K562 (cell line): ENCODE data around the gene ZNF143. TPM values are rescaled to one million over a fixed set of nuclear protein-coding genes. Genes with fewer than 3 reads are reported as not detected.

Source experiments
- CBX1 ChIP-seq: sonication (generic); IDR thresholded peaks from 2 replicates; pipeline ENCODE4 v1.6.1; 2016; ENCODE audit warnings: antibody characterized with exemption, low read depth, mild to moderate bottlenecking
- CBX5 ChIP-seq: IDR thresholded peaks from 2 replicates; pipeline ENCODE4 v1.6.1; 2014; ENCODE audit warnings: low read depth, borderline replicate concordance
- DPF2 ChIP-seq: fragments of 450-650 bp; IDR thresholded peaks from 2 replicates; pipeline ENCODE4 v1.6.1; 2016
- E2F6 ChIP-seq, 2 experiments: IDR thresholded peaks; 2 replicates each; pipeline ENCODE4 v1.6.1; 2011; ENCODE audit warnings: borderline replicate concordance in 1 of 2, control low read depth in 1 of 2, low read depth in 1 of 2, low read length in 1 of 2, mild to moderate bottlenecking in 1 of 2, mixed read lengths in 1 of 2, moderate library complexity in 1 of 2; ENCODE audit not compliant: insufficient read depth in 1 of 2, insufficient read length in 1 of 2, poor library complexity in 1 of 2, severe bottlenecking in 1 of 2; ENCODE audit errors: extremely low read depth in 1 of 2
- HDAC3 ChIP-seq: fragments of 450-650 bp; IDR thresholded peaks from 2 replicates; pipeline ENCODE4 v1.6.1; 2018; ENCODE audit warnings: borderline replicate concordance, mild to moderate bottlenecking, moderate library complexity; ENCODE audit not compliant: partially characterized antibody
- HES1 ChIP-seq: fragments of 450-650 bp; IDR thresholded peaks from 2 replicates; pipeline ENCODE4 v1.6.1; 2016; ENCODE audit warnings: low read depth, mild to moderate bottlenecking, moderate library complexity
- HMGN3 ChIP-seq: IDR thresholded peaks from 2 replicates; pipeline ENCODE4 v1.6.1; 2011; ENCODE audit warnings: borderline replicate concordance, low read depth, mild to moderate bottlenecking, mixed read lengths, low read length; ENCODE audit not compliant: insufficient read length; ENCODE audit errors: extremely low read depth
- HOMEZ ChIP-seq: fragments of 250-450 bp; sonication (Bioruptor Pico); IDR thresholded peaks from 2 replicates; pipeline ENCODE4 v1.4.0; 2020; ENCODE audit warnings: mild to moderate bottlenecking, moderate library complexity
- MAFF ChIP-seq: IDR thresholded peaks from 2 replicates; pipeline ENCODE4 v1.6.1; 2012; ENCODE audit warnings: low read length, improper control_type of control experiment
- NCOA2 ChIP-seq, 2 experiments: fragments of 450-650 bp; IDR thresholded peaks; 2 replicates each; pipeline ENCODE4 v1.6.1; 2018; ENCODE audit warnings: mild to moderate bottlenecking in 2 of 2, moderate library complexity in 1 of 2; ENCODE audit not compliant: partially characterized antibody in 2 of 2
- NFIC ChIP-seq: fragments of 450-650 bp; IDR thresholded peaks from 2 replicates; pipeline ENCODE4 v1.6.1; 2017; ENCODE audit warnings: mild to moderate bottlenecking, inconsistent platforms
- PPARD ChIP-seq: fragments of 250-450 bp; sonication (Bioruptor Pico); IDR thresholded peaks from 2 replicates; pipeline ENCODE4 v1.8.0; 2022; ENCODE audit warnings: inconsistent platforms, mild to moderate bottlenecking, moderate library complexity
- SIN3A ChIP-seq, 2 experiments: fragments of 150-350 bp in 1 of 2; IDR thresholded peaks; 2 replicates each; pipeline ENCODE4 v1.6.1; 2011 to 2016; ENCODE audit warnings: borderline replicate concordance in 2 of 2, low read depth in 2 of 2, low read length in 2 of 2, mild to moderate bottlenecking in 2 of 2, moderate library complexity in 2 of 2; ENCODE audit not compliant: control insufficient read depth in 1 of 2
- SNIP1 ChIP-seq: fragments of 450-650 bp; IDR thresholded peaks from 2 replicates; pipeline ENCODE4 v1.7.1; 2017; ENCODE audit warnings: low read depth, mild to moderate bottlenecking
- TSHZ1 ChIP-seq: fragments of 250-450 bp; sonication (Bioruptor Pico); IDR thresholded peaks from 2 replicates; pipeline ENCODE4 v1.4.0; 2020; ENCODE audit warnings: mild to moderate bottlenecking, moderate library complexity
- ZNF12 ChIP-seq: sonication (generic); formaldehyde crosslinking; IDR thresholded peaks from 2 replicates; pipeline ENCODE4 v1.4.0; 2020; ENCODE audit warnings: mild to moderate bottlenecking, missing genetic modification reagents
- ZNF124 ChIP-seq: sonication (generic); formaldehyde crosslinking; IDR thresholded peaks from 2 replicates; pipeline ENCODE4 v1.8.1; 2022; ENCODE audit warnings: missing genetic modification reagents
- ZNF41 ChIP-seq: fragments of 250-450 bp; sonication (Bioruptor Pico); conservative IDR thresholded peaks from 2 replicates; pipeline ENCODE4 v1.4.0; 2020; ENCODE audit warnings: mild to moderate bottlenecking
- polyA plus RNA-seq, 8 experiments: library from polyadenylated mRNA; depleted of rRNA in 4 of 8; stranded (reverse) in 5 of 8; unstranded in 3 of 8; fragments of >200 nt; fragmentation: Nextera tagmentation in 2 of 8; fragmentation: Illumina TruSeq in 1 of 8; extraction: Ambion mirVana in 2 of 8; extraction: Trizol in 1 of 8; gene quantifications; 2 replicates each; pipeline versions ENCODE4 v1.2.1 to v1.2.3, GENCODE V29; 2011 to 2014; ENCODE audit warnings: inconsistent platforms in 1 of 8, missing spikeins in 1 of 8
- total RNA-seq, 7 experiments: library from RNA; depleted of rRNA in 6 of 7; stranded (reverse); fragments of >200 nt in 6 of 7; fragmentation: Illumina TruSeq in 2 of 7; extraction: Trizol in 2 of 7; gene quantifications; 2 replicates each; pipeline versions ENCODE4 v1.2.1 to v1.2.3, GENCODE V29; 2011 to 2021; ENCODE audit warnings: low replicate concordance in 1 of 7

Gene ZNF143
- total and polyA plus RNA-seq, 9 of the 15 experiments (the other 6 are each of a cell fraction or from before 2014, with no cell fraction given) = 18.4 to 58.5 (median 27.1) TPM

DNA sequence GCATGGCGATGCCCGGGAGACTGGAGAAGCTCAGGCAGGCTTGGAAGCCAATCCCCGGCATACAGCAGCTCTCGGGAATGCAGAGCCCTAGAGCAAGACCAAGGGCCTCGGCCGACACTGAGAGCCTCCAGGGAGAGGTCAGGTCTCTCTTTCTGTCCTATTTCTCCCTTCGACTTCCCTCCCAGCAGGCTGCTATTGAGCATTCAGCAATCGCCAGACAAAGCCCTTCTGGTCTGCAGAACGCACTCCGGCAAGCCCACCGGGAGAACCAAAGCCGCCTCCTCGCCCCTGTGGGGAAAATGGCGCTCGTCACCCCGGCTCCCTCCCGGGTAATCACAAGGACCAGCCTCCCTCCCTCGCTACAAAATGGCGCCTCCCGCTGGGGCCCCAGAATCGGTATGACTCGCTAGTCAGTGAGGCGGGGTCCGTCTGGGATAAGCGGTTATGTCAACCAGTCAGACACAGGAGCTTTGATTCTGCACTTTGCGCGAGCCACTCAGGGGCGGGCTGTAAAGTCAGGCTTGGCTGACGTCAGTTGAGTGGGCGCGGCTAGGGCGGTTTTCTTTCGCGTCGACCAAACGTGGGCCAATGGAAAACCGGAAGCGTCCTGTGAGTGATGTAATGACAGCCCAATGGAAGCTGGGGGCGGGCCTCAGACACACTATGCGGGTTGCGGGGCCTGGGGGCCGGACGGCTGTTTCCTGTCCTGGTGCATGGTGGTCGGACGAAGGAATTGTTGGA is at the start of gene ZNF143 (continued):
- TF ChIP-seq NCOA2 (IDR thresholded peaks at IDR 0.05; ENCODE audit: partially characterized antibody in 2 of 2) = no peak
- no peak for TF ChIP-seq HOMEZ
- no peak for TF ChIP-seq HDAC3
- TF ChIP-seq HES1 = no peak
- TF ChIP-seq CBX1 = 0 out of 2 replicates have a peak, but pooled peaks have one; percentile 21
- TF ChIP-seq ZNF124 (CRISPR knock-in tag) = no peak
- TF ChIP-seq SIN3A (IDR thresholded peaks at IDR 0.05; ENCODE audit: borderline replicate concordance in 2 of 2, control insufficient read depth in 1 of 2, low read depth in 2 of 2, low read length in 2 of 2) = no peak
- TF ChIP-seq CBX5 = no peak
- 0 out of 2 replicates have a peak, but pooled peaks have one; percentile 16 for TF ChIP-seq ZNF41 (CRISPR knock-in tag)
- TF ChIP-seq PPARD (CRISPR knock-in tag) = no peak
- no peak for TF ChIP-seq HMGN3
- peak; percentile 50 to 60 for TF ChIP-seq E2F6 (IDR thresholded peaks at IDR 0.05; ENCODE audit: borderline replicate concordance in 1 of 2, extremely low read depth in 1 of 2, insufficient read depth in 1 of 2, insufficient read length in 1 of 2, low read depth in 1 of 2, low read length in 1 of 2, poor library complexity in 1 of 2, severe bottlenecking in 1 of 2)
- peak; percentile 30; the same call in 1 of the 2 replicates for TF ChIP-seq DPF2
- peak; percentile 39; the same call in 1 of the 2 replicates for TF ChIP-seq NFIC
- TF ChIP-seq SNIP1 = no peak
- TF ChIP-seq ZNF12 (CRISPR knock-in tag) = peak; percentile 67; the same call in 1 of the 2 replicates
- no peak for TF ChIP-seq MAFF
- no peak for TF ChIP-seq TSHZ1 (CRISPR knock-in tag)
